ENCODE data around the gene VN1R5.
"Not testable (repeated sequence)": the region's sequence is repeated elsewhere in the genome, so short reads cannot be mapped to it uniquely, and the experiment has no call there.

VN1R5 gene

DNA sequence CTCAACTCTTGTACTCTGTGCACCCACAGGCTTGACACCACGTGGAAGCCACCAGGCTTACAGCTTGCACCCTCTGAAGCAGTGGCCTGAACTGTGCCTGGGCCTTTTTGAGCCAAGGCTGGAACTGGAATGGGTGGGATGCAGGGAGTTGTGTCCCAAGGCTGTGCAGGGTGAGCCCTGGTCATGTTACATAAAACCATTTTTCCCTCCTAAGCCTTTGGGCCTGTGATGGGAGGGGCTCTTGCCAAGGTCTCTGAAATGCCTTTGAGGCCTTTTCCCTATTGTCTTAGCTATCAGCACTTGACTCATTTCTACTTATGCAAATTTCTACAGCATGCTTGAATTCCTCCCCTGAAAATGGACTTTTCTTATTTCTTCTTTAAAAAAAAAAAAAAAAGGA, 14.1 kb downstream of the VN1R5 start:
- in situ Hi-C loops (cut with MboI; ENCODE audit: low sequenced_read_pairs), result no loop called here

DNA sequence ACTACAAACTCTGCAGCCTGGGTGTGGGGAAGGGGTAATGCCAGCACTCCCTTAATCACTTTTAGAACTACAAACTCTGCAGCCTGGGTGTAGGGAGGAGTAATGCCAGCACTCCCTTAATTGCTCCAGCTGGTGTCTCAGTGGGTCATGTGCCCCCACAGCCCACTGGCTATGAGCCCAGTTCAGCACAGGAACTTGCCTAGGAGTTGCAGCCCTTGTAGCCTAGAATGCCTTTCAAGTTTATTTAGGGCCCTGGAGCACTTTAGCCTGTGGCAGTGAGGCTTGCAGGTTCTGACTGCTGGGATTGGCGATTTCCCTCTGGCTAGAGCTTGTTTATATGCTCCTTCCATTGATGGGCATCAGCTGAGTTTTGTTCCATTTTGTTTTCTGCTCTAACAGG, 17.1 kb downstream of the VN1R5 start:
- in situ Hi-C loops (cut with MboI; ENCODE audit: low sequenced_read_pairs), result no loop called here

DNA sequence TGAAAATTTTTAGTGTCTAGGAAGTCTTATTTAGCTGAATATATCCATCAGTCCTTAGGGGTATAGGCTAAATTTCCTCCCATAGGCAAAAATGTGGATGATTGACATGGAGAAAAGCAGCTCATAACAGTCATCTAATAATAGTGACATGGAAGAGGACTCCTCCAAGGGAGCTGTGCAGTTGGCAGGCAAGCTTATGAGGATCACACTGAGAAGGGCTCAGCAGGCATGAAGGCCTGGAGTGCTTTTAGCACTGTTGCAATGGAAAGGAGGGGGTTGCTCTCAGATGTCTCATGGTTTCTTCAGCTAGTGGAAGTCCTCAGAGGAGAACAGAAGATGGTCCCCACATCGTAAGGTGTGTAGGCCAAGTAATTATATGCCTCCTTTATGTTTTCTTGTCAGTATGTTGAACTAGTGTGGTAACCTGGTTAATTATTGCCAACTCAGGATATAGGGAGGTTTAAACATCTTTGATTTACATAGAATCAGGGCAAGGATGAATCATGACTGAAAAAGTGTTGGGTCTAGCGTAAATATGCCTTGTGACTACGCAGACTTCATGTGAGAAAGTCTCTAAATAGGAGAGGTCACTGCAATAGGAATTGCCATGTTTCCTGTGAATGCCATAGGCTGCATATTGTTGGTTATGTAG, 18.9 kb downstream of the VN1R5 start:
- in situ Hi-C loops (cut with MboI; ENCODE audit: low sequenced_read_pairs), result no loop called here

DNA sequence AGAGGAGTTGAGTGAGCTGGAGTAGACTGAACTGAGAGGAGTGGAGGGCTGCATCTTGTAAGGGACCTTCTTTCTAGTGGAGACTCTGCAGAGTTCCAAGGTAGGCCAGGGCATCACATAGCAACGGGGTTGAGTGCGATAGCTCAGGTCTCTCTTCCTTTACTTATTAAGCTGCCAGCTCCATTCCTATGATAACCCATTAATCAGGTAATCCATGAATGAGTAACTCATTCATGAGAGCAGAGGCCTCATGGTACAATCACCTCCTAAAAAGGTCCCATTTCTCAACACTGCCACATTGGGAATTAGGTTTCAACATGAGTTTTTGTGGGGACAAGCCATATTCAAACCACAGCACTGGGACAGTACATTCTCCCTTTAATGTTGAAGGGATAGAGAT, 21.3 kb downstream of the VN1R5 start:
- in situ Hi-C loops (cut with MboI; ENCODE audit: low sequenced_read_pairs), result no loop called here

DNA sequence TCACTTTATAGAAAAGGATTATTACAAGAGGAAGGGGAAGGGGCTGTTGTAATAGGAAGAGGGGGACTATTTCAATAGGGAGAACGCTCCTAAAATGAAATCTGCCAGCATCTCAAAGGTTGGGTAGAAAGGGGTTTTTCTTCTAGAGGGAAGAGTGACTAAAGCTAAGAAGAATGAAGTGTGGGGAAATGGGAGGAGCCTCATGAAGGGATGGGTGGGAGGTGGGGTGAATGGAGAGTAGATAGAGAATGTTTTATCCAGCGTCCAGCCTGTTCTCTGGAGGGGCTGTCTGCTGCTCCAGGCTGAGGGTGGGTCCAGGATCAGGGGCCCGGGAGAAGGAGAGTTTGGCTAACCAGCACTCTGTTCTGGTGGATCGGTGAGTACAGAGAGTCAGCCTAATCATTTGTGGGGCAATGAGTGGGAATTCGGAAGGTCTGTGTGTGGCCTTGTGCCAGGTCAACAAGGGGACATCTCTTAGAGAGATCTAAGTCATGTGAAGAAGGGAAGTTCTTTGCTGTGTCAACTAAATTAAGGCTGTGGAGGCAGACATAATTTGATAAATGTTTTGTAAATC, 25.2 kb downstream of the VN1R5 start:
- in situ Hi-C loops (cut with MboI; ENCODE audit: low sequenced_read_pairs), result no loop called here

DNA sequence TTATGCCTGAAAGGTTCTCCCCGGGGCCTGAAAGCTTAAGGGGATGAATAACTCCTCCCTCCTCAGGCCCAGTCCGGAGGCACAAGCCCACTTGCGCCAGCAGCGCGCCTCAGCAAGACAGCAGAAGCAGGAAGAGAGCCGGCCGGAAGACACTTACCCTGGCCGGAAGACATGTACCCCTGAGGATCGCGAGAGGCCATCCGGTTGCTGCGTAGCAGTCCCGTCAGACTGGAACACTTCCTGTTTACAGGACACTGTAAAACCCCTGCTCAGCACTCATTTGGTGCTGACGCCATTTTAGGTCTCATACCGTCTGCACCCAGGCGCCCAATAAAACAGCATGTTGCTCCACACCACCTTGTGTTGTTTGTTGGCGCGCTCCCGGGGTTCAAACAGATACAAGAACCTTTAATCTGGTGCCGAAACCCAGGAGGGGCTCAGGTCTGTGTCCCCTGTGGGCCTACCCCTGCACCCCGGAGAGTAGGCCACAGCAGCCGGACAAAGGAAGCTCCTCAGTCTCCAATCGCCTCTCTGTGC, 30.3 kb downstream of the VN1R5 start:
- in situ Hi-C loops (cut with MboI; ENCODE audit: low sequenced_read_pairs), result no loop called here

DNA sequence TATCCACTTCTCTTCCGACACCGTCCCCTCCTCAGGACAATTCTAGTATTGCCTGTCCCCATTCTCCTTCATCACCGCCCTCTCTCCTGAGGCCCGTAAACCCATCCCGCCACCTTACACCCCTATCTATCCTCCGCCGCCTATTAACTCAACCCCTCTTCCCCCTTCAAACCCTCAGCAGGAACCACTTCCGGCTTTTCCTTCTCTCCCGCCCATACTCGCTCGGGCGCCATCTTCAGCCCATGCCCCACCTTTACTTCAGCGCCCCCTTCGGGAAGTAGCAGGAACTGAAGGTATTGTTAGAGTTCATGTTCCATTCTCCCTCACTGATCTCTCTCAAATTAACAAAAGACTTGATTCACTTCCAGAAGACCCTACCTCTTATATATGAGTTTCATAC, 31.6 kb downstream of the VN1R5 start:
- in situ Hi-C loops (cut with MboI; ENCODE audit: low sequenced_read_pairs), result no loop called here

DNA sequence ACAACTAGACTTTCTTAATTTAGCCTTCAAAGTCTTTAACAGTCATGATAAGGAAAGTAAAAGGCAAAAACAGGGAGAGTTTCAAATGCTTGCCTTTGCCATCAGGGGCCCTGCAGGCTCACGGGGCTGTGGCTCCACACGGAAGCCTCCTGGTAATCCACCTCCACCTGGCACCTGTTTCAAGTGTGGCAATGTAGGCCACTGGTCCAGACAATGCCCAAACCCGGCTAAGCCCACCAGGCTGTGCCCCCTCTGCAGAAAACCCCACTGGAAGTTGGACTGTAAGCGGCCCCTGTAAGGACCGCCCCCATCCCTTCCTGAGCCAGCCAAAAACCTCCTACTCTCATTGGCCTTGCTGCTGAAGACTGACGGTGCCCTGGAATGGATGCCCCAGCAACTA, 32.5 kb downstream of the VN1R5 start:
- in situ Hi-C loops (cut with MboI; ENCODE audit: low sequenced_read_pairs), result no loop called here

DNA sequence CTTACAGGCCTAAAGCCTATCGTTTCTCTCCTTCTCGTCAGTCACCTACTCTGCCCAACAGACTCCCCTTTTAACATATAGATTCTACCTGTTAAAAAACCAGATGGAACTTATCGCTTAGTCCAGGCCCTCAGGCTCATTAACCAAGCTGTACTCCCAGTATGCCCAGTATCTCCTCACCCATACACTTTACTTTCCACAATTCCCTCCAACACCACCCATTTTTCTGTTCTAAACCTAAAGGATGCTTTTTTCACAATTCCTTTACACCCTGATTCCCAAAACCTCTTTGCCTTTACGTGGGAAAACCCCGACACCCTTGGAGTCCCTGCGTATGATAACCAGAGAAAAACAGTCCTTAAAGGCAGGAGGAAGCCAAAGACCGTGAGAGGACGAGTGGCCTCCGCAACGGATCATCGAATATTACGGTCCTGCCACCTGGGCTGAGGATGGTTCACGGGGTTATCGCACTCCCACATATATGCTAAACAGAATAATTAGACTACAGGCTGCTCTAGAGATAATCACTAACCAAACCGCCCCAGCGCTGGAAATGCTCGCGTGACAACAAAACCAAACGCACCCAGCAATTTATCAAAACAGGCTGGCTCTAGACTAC, 33.5 kb downstream of the VN1R5 start:
- in situ Hi-C loops (cut with MboI; ENCODE audit: low sequenced_read_pairs), result not testable (repeated sequence)

DNA sequence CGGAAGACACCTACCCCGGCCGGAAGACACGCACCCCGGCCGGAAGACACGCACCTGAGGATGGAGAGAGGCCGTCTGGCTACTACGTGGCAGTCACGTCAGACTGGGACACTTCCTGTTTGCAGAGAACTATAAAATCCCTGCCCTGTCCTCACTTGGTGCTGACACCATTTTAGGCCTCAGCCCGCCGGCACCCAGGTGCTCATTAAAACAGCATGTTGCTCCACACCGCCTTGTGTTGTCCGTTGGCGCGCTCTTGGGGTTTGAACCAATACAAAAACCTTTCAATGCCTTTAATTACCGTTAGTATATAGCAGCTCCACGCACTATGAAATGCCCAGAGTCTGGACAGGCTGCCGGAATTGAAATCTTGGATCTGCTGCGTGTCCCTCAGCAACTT, 34.7 kb downstream of the VN1R5 start:
- in situ Hi-C loops (cut with MboI; ENCODE audit: low sequenced_read_pairs), result no loop called here

DNA sequence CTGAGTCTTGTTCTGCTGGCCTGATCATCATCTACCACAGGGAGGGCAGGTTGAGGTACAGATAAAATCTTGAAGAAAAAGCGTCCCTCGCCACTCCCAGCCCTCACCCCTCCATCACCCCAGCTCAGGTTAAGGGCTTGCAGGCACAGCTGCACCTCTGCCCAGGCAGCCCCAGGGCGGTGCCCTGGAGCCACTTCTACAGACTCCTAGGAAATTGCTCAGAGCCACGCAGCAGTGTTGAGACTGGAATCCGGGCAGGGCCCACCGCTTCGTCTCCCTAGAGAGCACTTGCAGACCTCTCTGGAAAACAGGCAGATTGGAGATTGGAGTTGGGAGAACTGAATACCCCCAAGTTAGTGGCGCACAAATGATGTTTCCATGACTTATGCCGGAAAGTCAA, 35.3 kb downstream of the VN1R5 start:
- in situ Hi-C loops (cut with MboI; ENCODE audit: low sequenced_read_pairs), result no loop called here

DNA sequence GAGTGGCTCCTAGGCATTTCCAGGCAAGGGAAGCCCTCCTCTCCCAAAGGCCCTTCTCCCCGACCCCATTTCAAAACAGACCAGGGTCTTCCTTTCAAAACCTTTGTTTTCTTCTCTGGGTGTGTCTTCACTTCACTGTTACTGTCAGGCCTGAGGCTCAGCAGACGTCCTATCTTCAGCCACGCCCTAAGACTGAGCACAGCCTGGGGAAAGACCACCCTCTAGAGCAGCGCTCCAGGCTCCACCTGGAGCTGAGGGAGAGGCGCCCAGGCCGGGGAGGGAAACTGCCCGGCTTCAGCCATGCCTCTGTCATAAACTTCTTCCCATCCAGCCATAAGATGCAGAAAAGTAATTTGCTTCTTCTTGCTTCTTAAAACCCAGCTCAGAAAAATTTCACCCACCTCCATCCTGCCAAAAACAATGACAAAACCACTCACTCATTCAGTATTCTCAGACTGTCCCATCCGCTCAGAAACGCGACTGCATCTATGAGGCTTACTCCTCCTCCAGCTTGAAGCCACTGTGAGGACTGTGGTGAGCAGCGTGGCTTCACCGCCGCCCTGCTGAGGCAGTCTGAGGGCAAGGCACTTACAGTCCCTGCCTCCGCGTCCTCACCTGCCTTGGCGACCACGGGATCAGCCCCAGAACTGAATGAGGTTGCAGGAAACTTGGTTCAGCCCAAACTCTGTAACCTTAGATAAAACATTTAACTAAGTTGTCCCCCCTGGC, 36.1 kb downstream of the VN1R5 start:
- in situ Hi-C loops (cut with MboI; ENCODE audit: low sequenced_read_pairs), result no loop called here

DNA sequence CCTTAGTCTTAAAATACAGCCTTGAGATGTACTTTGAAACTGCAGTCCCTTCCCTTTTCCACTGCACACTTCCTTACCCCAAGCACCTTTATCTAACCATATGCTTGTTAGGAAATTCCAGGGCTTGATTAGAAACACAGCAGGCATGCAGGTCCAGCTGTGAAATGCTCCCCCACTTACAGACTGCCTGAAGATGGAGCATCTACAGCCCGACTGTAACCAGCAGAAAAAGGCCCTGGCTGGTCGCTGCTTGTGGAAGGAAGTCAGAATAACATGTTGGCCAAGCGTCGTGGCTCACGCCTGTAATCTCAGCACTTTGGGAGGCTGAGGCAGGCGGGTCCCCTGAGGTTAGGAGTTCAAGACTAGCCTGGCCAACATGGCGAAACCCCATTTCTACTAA, 37.2 kb downstream of the VN1R5 start:
- in situ Hi-C loops (cut with MboI; ENCODE audit: low sequenced_read_pairs), result no loop called here

DNA sequence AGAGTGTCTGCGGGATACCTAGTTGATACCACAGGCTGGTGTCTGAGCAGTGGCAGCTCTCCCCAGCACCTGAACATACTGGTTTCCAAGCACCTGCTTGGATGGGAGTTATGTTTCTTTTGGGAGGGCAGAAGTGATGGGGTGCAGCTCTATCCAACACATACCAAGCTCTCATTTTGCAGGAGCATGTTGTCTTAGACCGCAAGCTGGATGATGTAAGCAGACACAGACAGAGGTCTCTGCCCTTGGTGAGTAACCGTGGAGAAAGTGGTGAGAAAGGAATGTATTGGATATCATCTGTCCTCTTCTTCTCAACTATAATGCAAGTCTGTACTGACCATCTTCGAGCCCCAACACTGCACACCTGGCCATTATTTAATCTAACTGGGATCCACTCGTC, 38.4 kb downstream of the VN1R5 start:
- in situ Hi-C loops (cut with MboI; ENCODE audit: low sequenced_read_pairs), result no loop called here

DNA sequence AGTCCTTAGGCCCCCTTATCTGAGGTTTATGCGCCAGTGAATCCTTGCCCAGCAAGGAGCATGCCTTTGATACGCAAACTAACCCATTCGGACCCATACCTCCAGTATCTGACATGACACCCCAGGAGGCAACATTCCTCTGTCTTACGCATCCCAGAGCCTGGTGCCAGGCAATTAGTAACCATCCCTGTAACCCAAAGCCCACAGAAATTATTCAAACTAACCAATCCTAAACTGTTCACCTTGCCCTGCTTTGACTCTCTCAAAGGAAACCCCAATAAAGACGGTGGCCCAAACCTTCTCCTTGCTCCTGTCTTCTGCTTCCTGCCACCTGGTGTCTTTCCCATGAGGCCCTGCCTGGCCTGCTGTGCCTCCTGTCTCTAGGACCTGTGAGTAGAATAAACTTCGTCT, 39.4 kb downstream of the VN1R5 start:
- in situ Hi-C loops (cut with MboI; ENCODE audit: low sequenced_read_pairs), result no loop called here

DNA sequence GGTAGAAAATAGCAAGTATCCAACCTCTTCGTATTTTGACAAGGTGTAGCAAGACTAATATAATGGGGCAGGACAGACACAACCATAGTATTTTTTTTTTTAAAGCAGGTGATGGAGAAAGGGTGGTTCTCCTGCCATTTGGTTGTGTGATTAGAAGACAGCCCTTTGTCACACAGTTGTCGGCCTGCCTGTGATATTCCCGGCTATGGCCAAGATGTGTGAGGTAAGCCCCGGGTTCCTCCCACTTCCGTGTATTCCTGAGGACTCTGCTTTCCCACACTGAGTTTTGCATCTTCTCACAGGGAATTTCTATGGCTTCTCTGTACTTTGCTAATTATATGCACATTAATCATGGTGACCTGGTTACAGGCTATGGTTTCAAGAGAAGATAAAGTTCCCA, 39.9 kb downstream of the VN1R5 start:
- in situ Hi-C loops (cut with MboI; ENCODE audit: low sequenced_read_pairs), result no loop called here

DNA sequence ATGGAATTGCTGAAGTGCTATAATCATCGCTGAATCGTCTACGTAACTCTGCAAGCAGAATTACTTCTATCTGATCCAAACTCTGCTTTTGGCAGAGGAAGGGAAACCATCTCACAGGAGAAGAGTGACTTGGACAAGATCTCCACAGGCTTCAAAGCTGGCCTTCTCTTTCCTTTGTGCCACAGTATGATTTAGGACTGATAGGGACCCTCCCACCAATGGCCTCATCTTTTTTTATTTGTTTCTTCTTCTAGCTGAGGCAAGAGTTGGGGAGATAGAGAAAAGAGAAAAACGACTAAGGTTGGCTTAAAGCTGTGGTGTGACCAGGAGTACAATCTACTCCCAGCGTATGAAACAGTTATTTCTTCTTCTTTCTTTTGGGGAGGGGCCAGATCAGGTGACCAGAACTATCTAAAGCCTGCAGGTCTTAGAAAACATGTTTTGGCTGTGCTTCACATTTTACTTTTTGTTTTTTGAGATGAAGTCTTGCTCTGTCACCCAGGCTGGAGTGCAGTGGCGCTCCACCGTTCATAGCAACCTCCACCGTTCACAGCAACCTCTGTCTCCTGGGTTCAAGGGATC, 40.8 kb downstream of the VN1R5 start:
- in situ Hi-C loops (cut with MboI; ENCODE audit: low sequenced_read_pairs), result no loop called here

DNA sequence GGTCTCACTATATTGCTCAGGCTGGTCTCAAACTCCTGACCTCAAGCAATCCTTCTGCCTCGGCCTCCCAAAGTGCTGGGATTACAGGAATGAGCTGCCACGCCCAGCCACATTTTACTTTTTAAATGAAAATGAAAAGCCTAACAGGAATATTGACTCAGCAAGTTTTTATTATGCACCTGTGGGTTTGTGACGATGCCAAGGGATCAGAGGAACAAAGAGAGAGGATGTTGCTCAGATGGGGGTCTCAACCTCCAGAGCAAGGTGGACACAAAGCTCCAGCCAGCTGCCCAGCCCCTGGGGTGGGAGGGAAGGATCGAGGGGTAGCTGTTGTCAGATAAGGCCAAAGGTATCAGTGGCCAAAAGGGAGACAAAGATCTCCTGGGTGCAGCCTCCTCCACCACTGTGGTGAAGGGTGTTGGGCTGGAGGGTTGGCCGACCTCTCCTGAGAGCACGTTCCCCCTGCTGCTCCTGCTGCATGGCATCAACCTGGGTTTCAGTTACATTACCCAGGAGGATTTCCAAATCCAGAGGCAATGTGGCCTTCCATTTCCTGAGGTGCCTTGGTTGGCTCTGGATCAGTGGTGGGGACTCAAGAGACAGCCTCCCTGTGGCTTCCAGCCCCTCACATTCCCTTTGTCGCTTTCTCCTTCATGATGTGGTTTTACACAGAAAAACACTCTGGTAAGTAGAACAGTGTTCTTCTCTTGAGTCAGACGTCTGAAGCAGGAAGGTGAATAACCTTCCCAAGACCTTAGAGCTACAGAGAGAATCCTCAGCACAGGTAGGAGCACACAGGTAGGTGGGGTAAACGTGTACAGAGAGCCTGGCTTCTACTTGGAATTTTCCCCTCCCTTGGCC, 41.6 kb downstream of the VN1R5 start:
- in situ Hi-C loops (cut with MboI; ENCODE audit: low sequenced_read_pairs), result no loop called here

DNA sequence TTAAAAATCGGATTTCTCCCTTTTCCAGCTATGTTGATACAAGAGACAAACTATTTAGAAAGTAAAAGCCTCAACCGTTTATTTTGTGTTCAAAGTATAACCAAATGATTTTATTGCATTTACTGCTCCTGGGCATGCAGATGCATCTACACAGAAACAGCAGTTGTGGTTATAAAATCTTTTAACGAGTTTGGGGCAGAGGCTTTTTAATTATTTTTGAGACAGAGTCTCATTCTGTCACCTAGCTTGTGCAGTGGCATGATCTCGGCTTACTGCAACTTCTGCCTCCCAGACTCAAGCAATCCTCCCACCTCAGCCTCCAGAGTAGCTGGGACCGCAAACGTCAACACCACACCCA, 42.2 kb downstream of the VN1R5 start:
- in situ Hi-C loops (cut with MboI; ENCODE audit: low sequenced_read_pairs), result no loop called here

DNA sequence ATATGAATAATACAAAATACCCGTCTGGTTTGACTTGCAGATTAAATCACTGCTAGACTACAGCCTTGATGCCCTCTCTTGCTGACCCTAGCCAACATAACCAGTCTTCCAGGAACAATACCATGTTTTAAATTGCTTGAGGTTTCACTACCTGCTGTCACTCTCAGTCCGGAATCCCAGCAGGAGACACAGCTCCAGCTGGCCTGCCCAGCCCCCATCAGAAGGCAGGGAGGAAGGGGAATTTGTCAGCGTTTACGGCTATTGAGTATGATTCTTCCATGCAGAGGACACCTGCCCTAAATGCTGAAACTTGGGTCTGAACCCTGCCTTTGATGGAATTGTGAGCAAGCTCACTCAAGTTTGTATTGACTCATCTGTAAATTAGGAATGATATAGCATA, 42.8 kb downstream of the VN1R5 start:
- in situ Hi-C loops (cut with MboI; ENCODE audit: low sequenced_read_pairs), result no loop called here
